ENCODE data around the gene PJA1.

PJA1 gene

DNA sequence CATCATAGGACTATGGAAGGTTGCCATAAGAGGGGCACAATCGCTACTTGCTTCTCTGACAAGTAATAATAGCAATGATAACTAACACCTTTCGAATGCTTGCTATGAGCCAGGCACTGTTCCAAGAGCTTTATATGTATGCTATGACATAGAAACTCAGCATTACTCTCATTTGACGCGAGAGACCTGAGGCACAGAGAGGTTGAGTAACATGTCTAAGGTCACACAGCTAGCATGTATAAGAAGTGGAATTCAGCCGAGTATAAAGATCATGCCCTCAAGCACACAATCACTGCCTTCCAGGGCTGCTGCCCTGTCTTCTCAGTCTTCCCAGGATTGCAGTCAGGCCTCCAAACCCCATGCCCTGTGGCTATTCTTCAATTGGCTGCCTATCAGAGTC lies 19.5 kb downstream of the PJA1 start:
- DNase-seq (ENCODE audit: low read depth in 2 of 2), result no peak
- H3K4me3 ChIP-seq (replicated peaks in 1 of 2; ENCODE audit: low read depth in 2 of 2, low read length in 2 of 2), result no peak overlapping the region
- TF ChIP-seq, protein P1, sequence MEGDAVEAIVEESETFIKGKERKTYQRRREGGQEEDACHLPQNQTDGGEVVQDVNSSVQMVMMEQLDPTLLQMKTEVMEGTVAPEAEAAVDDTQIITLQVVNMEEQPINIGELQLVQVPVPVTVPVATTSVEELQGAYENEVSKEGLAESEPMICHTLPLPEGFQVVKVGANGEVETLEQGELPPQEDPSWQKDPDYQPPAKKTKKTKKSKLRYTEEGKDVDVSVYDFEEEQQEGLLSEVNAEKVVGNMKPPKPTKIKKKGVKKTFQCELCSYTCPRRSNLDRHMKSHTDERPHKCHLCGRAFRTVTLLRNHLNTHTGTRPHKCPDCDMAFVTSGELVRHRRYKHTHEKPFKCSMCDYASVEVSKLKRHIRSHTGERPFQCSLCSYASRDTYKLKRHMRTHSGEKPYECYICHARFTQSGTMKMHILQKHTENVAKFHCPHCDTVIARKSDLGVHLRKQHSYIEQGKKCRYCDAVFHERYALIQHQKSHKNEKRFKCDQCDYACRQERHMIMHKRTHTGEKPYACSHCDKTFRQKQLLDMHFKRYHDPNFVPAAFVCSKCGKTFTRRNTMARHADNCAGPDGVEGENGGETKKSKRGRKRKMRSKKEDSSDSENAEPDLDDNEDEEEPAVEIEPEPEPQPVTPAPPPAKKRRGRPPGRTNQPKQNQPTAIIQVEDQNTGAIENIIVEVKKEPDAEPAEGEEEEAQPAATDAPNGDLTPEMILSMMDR (IDR thresholded peaks at IDR 0.05; ENCODE audit: low read depth, low read length), result no peak

DNA sequence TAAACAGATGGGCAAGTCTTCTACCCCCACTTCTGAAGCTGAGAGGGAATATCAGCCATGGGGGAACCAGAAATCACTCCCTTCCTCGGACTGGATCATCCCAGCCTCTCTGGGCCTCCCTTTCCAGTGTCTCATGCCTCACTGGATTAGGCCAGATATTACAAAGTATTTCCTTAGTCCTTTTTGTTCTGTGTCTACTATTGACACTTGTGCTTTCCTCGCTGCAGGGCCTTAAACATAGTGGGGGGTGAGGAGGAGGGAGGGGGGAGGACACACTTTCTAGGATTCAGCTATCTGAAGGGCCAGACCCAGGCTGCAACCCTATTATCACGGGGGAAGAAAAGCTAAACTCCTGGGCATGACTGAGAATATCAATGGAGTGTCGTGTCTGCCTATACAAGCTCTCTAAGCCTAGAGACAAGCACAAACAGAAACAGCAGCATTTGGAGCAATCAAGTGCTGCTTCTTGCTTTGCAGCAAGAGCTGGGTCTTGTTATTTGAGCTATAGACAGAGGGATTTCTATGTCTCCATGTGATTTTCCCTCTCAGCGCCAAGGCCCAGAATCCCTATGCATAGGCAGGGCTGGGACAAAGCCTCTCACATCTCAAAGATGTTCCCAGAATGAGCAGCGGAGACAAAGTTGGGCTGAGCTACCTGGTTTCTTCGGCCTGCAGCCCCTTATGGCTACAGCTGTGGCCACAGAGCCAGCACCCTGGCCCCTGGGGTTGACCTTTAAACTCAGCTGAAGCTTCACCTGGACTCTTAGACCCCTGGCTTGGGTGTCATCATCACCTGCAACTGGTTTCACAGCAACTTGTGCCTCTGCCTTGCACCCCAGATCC lies 20.2 kb downstream of the PJA1 start:
- no peak for DNase-seq (ENCODE audit: low read depth in 2 of 2)
- no peak overlapping the region for H3K4me3 ChIP-seq (replicated peaks in 1 of 2; ENCODE audit: low read depth in 2 of 2, low read length in 2 of 2)
- TF ChIP-seq, protein P1 (IDR thresholded peaks at IDR 0.05; ENCODE audit: low read depth, low read length), result no peak

GRCh38 chrX:69143530-69143929 lies 21.7 kb downstream of the PJA1 start:
- H3K4me3 ChIP-seq (replicated peaks in 1 of 2; ENCODE audit: low read depth in 2 of 2, low read length in 2 of 2), result no peak overlapping the region
- DNase-seq (ENCODE audit: low read depth in 2 of 2), result no peak
- TF ChIP-seq, protein P1 (IDR thresholded peaks at IDR 0.05; ENCODE audit: low read depth, low read length), result no peak

GRCh38 chrX:69142788-69143469 lies 22.3 kb downstream of the PJA1 start:
- H3K4me3 ChIP-seq (replicated peaks in 1 of 2; ENCODE audit: low read depth in 2 of 2, low read length in 2 of 2), result no peak overlapping the region
- TF ChIP-seq, protein P1 (IDR thresholded peaks at IDR 0.05; ENCODE audit: low read depth, low read length), result no peak

DNA sequence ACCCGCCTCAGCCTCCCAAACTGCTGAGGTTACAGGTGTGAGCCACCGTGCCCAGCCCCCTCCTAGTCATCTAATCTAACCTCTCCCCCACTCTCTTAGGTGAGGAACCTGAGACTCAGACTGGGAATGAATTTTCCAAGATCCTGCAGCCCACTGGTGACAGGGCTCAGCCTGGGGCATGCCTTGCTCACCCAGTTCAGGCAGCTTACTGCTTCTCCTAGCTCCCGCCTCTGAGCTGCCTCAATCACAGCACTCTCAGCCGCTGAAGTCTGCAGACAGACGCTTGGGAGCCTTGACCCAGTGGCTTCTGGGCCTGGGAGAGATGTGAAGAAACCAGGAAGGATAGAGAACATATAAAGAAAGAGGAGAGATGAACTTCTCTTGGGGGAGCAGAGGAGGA lies 24.4 kb downstream of the PJA1 start:
- DNase-seq (ENCODE audit: low read depth in 2 of 2), result no peak
- TF ChIP-seq, protein P1 (IDR thresholded peaks at IDR 0.05; ENCODE audit: low read depth, low read length), result no peak
- H3K4me3 ChIP-seq (replicated peaks in 1 of 2; ENCODE audit: low read depth in 2 of 2, low read length in 2 of 2), result no peak overlapping the region

More at GRCh38 chrX:69142788-69143469, 22.3 kb downstream of the PJA1 start:
- no peak for DNase-seq (ENCODE audit: low read depth in 2 of 2)

- TF ChIP-seq, protein P1 (IDR thresholded peaks at IDR 0.05; ENCODE audit: low read depth, low read length), result no peak
- no peak for DNase-seq (ENCODE audit: low read depth in 2 of 2)
- H3K4me3 ChIP-seq (replicated peaks in 1 of 2; ENCODE audit: low read depth in 2 of 2, low read length in 2 of 2), result no peak overlapping the region
These were observed 25.7 kb downstream of the PJA1 start for GRCh38 chrX:69139516-69139915.
